ENCODE data around the gene SFXN2. TPM values are rescaled to one million over a fixed set of nuclear protein-coding genes. Genes with fewer than 3 reads are reported as not detected.

The SFXN2 gene
- total RNA-seq, 2 experiments from 2014 or later = 6.4 to 7.6 TPM

GRCh38 chr10:102702742-102703141 is 11.7 kb upstream of the SFXN2 start:
- H3K27me3 ChIP-seq (ENCODE audit: control insufficient read depth in 1 of 2, insufficient read depth in 2 of 2, low read length in 2 of 2) = no peaks in the 10 kb centered on the region
- no peak for TF ChIP-seq CTCF (IDR thresholded peaks at IDR 0.05)
- H3K4me1 ChIP-seq (ENCODE audit: insufficient read depth, low read length) = no peaks in the 10 kb centered on the region
- ATAC-seq (ENCODE audit: poor library complexity) (no peak), DNase-seq (no peak)
- CTCF ChIA-PET = interaction anchor here (0.6 to 0.7 kb wide), 2 partner anchors 9 to 197 kb away, joined by 3 to 4 read pairs; no protein-coding TSS in a partner anchor
- Mint-ChIP-seq H3K36me3 (ENCODE audit: low read depth) (peaks cover 38% of the 10 kb centered on the region), H3K9me3 (no peaks in the 10 kb centered on the region), H3K4me1 (ENCODE audit: low read depth) (peaks cover 4% of the 10 kb centered on the region), H3K4me3 (no peak overlapping the region), H3K27ac (no peak overlapping the region), H3K27me3 (no peaks in the 10 kb centered on the region)
- intact Hi-C loops (cut with DNase I, micrococcal nuclease) = no loop called here
- peaks cover 24% of the 10 kb centered on the region for H3K36me3 ChIP-seq (ENCODE audit: insufficient read depth, low read length)
- H3K9me3 ChIP-seq (ENCODE audit: control insufficient read depth in 1 of 2, insufficient read depth in 1 of 2, low read length in 2 of 2) = no peaks in the 10 kb centered on the region
- H3K27ac ChIP-seq (ENCODE audit: low read depth in 1 of 2, low read length in 2 of 2) = no peak overlapping the region
- no peak overlapping the region for H3K4me3 ChIP-seq (ENCODE audit: low read length)
- POLR2A ChIA-PET = interaction anchor here (1.7 kb wide), 1 partner anchor 8 kb away, joined by 4 read pairs; no protein-coding TSS in a partner anchor

GRCh38 chr10:102704915-102705314 is 9.5 kb upstream of the SFXN2 start:
- DNase-seq (no peak), ATAC-seq (ENCODE audit: poor library complexity) (no peak)
- peaks cover 4% of the 10 kb centered on the region for H3K4me1 Mint-ChIP-seq (ENCODE audit: low read depth)
- CTCF ChIA-PET = interaction anchor here (0.6 to 1.4 kb wide), 2 partner anchors 15 to 663 kb away, joined by 3 read pairs; partner anchors contain the start of gene TAF5
- H3K36me3 Mint-ChIP-seq (ENCODE audit: low read depth) = peaks cover 17% of the 10 kb centered on the region
- H3K4me3 Mint-ChIP-seq = no peak overlapping the region
- TF ChIP-seq CTCF (IDR thresholded peaks at IDR 0.05) = no peak
- H3K9me3 Mint-ChIP-seq = no peaks in the 10 kb centered on the region
- H3K36me3 ChIP-seq (ENCODE audit: insufficient read depth, low read length) = peaks cover 3% of the 10 kb centered on the region
- no peak overlapping the region for H3K27ac Mint-ChIP-seq
- H3K27me3 Mint-ChIP-seq = no peaks in the 10 kb centered on the region
- H3K27ac ChIP-seq (ENCODE audit: low read depth in 1 of 2, low read length in 2 of 2) = no peak overlapping the region
- intact Hi-C loops (cut with DNase I, micrococcal nuclease) = no loop called here
- H3K9me3 ChIP-seq (ENCODE audit: control insufficient read depth in 1 of 2, insufficient read depth in 1 of 2, low read length in 2 of 2) = no peaks in the 10 kb centered on the region
- no peak overlapping the region for H3K4me3 ChIP-seq (ENCODE audit: low read length)
- POLR2A ChIA-PET = interaction anchor here (1.2 kb wide), 1 partner anchor 8 kb away, joined by 4 read pairs; no protein-coding TSS in a partner anchor
- no peaks in the 10 kb centered on the region for H3K27me3 ChIP-seq (ENCODE audit: control insufficient read depth in 1 of 2, insufficient read depth in 2 of 2, low read length in 2 of 2)
- no peaks in the 10 kb centered on the region for H3K4me1 ChIP-seq (ENCODE audit: insufficient read depth, low read length)

- intact Hi-C loops (cut with DNase I, micrococcal nuclease) = no loop called here
- no peak for TF ChIP-seq CTCF (IDR thresholded peaks at IDR 0.05)
- ChIA-PET POLR2A (interaction anchor here (1.2 kb wide), 1 partner anchor 8 kb away, joined by 4 read pairs; no protein-coding TSS in a partner anchor), CTCF (interaction anchor here (0.6 to 1.4 kb wide), 2 partner anchors 14 to 662 kb away, joined by 3 read pairs; partner anchors contain the start of gene TAF5)
- H3K4me1 Mint-ChIP-seq (ENCODE audit: low read depth) = peaks cover 10% of the 10 kb centered on the region
- no peaks in the 10 kb centered on the region for H3K27me3 Mint-ChIP-seq
- H3K36me3 ChIP-seq (ENCODE audit: insufficient read depth, low read length) = peaks cover 3% of the 10 kb centered on the region
- no peaks in the 10 kb centered on the region for H3K27me3 ChIP-seq (ENCODE audit: control insufficient read depth in 1 of 2, insufficient read depth in 2 of 2, low read length in 2 of 2)
- ATAC-seq (ENCODE audit: poor library complexity) (no peak), DNase-seq (no peak)
- no peak overlapping the region for H3K4me3 ChIP-seq (ENCODE audit: low read length)
- H3K4me3 Mint-ChIP-seq = no peak overlapping the region
- no peak overlapping the region for H3K27ac ChIP-seq (ENCODE audit: low read depth in 1 of 2, low read length in 2 of 2)
- no peaks in the 10 kb centered on the region for H3K9me3 Mint-ChIP-seq
- H3K4me1 ChIP-seq (ENCODE audit: insufficient read depth, low read length) = no peaks in the 10 kb centered on the region
- H3K27ac Mint-ChIP-seq = no peak overlapping the region
- peaks cover 15% of the 10 kb centered on the region for H3K36me3 Mint-ChIP-seq (ENCODE audit: low read depth)
- no peaks in the 10 kb centered on the region for H3K9me3 ChIP-seq (ENCODE audit: control insufficient read depth in 1 of 2, insufficient read depth in 1 of 2, low read length in 2 of 2)
These were observed 8.9 kb upstream of the SFXN2 start for GRCh38 chr10:102705531-102705930.

Measured in CD4-positive, alpha-beta T cell (primary cell).